Adrenal gland (tissue), 12 donors: ENCODE results near the gene CCDC33. TPM values are rescaled to one million over a fixed set of nuclear protein-coding genes. Genes with fewer than 3 reads are reported as not detected.

Experiments used
- DNase-seq, 7 donors: peaks; one replicate each; pipeline ENCODE4 v3.0.0-alpha.2; 2019 to 2020
- H3K27ac ChIP-seq, 5 donors: fragments of 200-600 bp; sonication (generic) in 4 of 5; 1 replicate in 3 of 5; 2 replicates in 2 of 5; pipeline versions ENCODE4 v1.5.1 to v1.8.0; 2016 to 2020; ENCODE audit warnings: mild to moderate bottlenecking in 1 of 5
- H3K27me3 ChIP-seq: fragments of 200-600 bp; 2 replicates; pipeline ENCODE4 v1.8.0; 2021
- H3K36me3 ChIP-seq, 2 donors: fragments of 200-600 bp; replicated peaks in 1 of 2; 1 replicate in 1 of 2; 2 replicates in 1 of 2; pipeline versions ENCODE4 v1.5.1 to v1.8.0; 2018 to 2022
- H3K4me1 ChIP-seq, 2 donors: fragments of 200-600 bp; replicated peaks in 1 of 2; 1 replicate in 1 of 2; 2 replicates in 1 of 2; pipeline versions ENCODE4 v1.5.1 to v1.8.0; 2018 to 2021
- H3K4me3 ChIP-seq, 4 donors: fragments of 200-600 bp; sonication (generic) in 3 of 4; one replicate each; pipeline ENCODE4 v1.5.1; 2016 to 2018
- H3K9me3 ChIP-seq, 3 donors: fragments of 200-600 bp; sonication (generic) in 1 of 3; replicated peaks in 1 of 3; 1 replicate in 2 of 3; 2 replicates in 1 of 3; pipeline versions ENCODE4 v1.5.1 to v1.8.0; 2016 to 2021
- POLR2A ChIP-seq, 2 donors: fragments of 450-650 bp; IDR thresholded peaks; one replicate each; pipeline ENCODE4 v1.6.1; 2017; ENCODE audit warnings: antibody characterized with exemption in 2 of 2, mild to moderate bottlenecking in 2 of 2, moderate library complexity in 1 of 2
- WGBS, 4 donors: extraction: QIAGEN DNeasy Blood & Tissue Kit in 2 of 4; methylation state at CpG; one replicate each; pipeline versions ENCODE4 v1.1.5 to v1.1.7; 2013 to 2017; 5-methylcytosine and 5-hydroxymethylcytosine counted together
- intact Hi-C, 2 donors: fragments of 100-400 bp; cut with DNase I; formaldehyde crosslinking; loops; one replicate each; pipeline versions ENCODE4 v1.14.1 to v1.15.0; 2022 to 2023
- polyA plus RNA-seq, 3 donors: library from polyadenylated mRNA; stranded (reverse); fragments of 200-250 nt in 2 of 3; fragments of 350-450 nt in 1 of 3; fragmentation: Illumina TruSeq in 1 of 3; extraction: RNeasy Lipid Tissue Mini Kit (QIAGEN cat#74804) in 1 of 3; gene quantifications; one replicate each; pipeline ENCODE4 v1.2.3, GENCODE V29; 2013 to 2014
- total RNA-seq, 9 donors: library from RNA; depleted of rRNA in 4 of 9; stranded (reverse); fragments of >200 nt in 4 of 9; fragments of 120-200 nt in 1 of 9; fragmentation: NEBNext Ultra II Directional in 1 of 9; extraction: Animal tissue kit (Norgen Biotek cat#: 25700) in 1 of 9; gene quantifications; one replicate each; pipeline versions ENCODE4 v1.1.0 to v1.2.4, GENCODE V29; 2013 to 2023
- TF ChIP-seq, protein P1 (sequence below), 6 experiments: fragments of 450-650 bp in 4 of 6; fragments of 200-600 bp in 2 of 6; sonication (generic) in 1 of 6; IDR thresholded peaks; 1 replicate in 5 of 6; 2 replicates in 1 of 6; pipeline versions ENCODE4 v1.5.1 to v1.8.0; 2016 to 2021; ENCODE audit warnings: antibody characterized with exemption in 6 of 6, mild to moderate bottlenecking in 2 of 6, moderate library complexity in 1 of 6
- donor health status: healthy with polysubstance abuse.
- donor health status: Bipolar disorder and iron deficiency.
- donor health status: DM: yes; HTN: yes; CAD: no.
- donor health status: DM: no; HTN: no; CAD: no.
- donor health status: DM: no; HTN: no; CAD: no.
- donor health status: DM: yes; HTN: yes; CAD: no.

The CCDC33 gene
- total and polyA plus RNA-seq, 12 donors = 0.11 to 1.1 (median 0.30) TPM; not detected in 3

DNA sequence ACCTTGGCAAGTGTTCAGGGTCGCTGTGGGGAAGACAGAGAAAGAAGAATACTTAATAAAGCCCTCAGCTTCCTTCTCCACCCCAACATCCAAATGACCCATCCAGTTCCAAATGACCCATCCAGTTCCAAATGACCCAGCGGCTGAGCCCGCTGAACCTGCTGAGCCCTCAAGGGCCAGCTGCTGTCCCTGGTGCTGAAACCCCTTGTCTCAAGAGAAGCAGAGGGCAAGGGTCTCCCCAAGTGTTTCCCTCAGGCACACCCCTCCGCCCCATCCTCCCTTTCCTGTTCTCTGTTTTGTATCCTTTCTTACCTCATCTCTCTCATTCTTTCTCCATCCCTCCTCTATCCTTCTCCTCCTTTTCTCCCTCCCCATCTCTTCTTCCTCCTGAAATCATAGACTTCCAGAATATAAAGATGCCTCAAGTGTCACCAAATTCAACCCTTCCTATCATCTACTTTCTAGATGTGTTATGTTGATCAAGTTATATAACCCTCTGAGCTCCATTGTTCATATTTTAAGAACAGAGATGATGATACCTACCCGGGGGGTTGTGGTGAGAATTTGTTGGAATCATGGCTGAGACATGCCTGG, 29.0 kb downstream of the CCDC33 start:
- Histone ChIP-seq H3K27me3 (no peaks in the 10 kb centered on the region), H3K4me1 (no peaks in the 10 kb centered on the region), H3K4me3 (no peak overlapping the region), H3K36me3 (no peaks in the 10 kb centered on the region), H3K27ac (no peak overlapping the region), H3K9me3 (no peaks in the 10 kb centered on the region)
- DNase-seq = peak in 4 of 7 donors; percentile 29 to 41 (median 36)
- 35 to 61% (median 39%) methylated on average over 5 of the region's 5 CpGs for WGBS, 4 donors
- intact Hi-C loops = no loop called here
- no peak for TF ChIP-seq POLR2A (IDR thresholded peaks at IDR 0.05)
- TF ChIP-seq, protein P1, sequence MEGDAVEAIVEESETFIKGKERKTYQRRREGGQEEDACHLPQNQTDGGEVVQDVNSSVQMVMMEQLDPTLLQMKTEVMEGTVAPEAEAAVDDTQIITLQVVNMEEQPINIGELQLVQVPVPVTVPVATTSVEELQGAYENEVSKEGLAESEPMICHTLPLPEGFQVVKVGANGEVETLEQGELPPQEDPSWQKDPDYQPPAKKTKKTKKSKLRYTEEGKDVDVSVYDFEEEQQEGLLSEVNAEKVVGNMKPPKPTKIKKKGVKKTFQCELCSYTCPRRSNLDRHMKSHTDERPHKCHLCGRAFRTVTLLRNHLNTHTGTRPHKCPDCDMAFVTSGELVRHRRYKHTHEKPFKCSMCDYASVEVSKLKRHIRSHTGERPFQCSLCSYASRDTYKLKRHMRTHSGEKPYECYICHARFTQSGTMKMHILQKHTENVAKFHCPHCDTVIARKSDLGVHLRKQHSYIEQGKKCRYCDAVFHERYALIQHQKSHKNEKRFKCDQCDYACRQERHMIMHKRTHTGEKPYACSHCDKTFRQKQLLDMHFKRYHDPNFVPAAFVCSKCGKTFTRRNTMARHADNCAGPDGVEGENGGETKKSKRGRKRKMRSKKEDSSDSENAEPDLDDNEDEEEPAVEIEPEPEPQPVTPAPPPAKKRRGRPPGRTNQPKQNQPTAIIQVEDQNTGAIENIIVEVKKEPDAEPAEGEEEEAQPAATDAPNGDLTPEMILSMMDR (IDR thresholded peaks at IDR 0.05) = no peak

DNA sequence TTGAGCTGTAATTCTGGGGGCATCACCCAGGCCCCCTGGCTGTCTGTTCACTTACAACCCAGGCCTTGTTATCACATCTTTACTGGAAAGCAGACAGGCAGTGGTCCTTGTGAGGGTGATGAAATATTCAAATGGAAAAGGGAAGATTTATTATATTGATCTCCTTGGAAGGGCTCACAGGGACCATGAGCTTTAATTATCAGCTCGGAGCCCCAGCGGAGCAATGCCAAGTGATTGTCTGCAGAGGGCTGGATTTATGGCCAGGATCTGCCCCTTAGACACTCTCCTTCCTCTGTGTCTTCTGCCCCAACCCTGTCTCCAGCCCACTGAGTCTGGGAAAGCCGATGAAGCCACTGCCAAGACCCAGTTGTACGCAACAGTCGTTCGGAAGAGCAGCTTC, 31.9 kb downstream of the CCDC33 start:
- 58 to 79% (median 68%) methylated on average over 6 of the region's 6 CpGs for WGBS, 4 donors
- H3K27me3 ChIP-seq = no peaks in the 10 kb centered on the region
- H3K9me3 ChIP-seq = no peaks in the 10 kb centered on the region
- no peak for DNase-seq
- H3K4me3 ChIP-seq = no peak overlapping the region
- TF ChIP-seq, protein P1 (IDR thresholded peaks at IDR 0.05) = no peak
- no peak for TF ChIP-seq POLR2A (IDR thresholded peaks at IDR 0.05)
- no peak overlapping the region for H3K27ac ChIP-seq
- no peaks in the 10 kb centered on the region for H3K36me3 ChIP-seq
- intact Hi-C loops = no loop called here
- H3K4me1 ChIP-seq = no peaks in the 10 kb centered on the region

DNA sequence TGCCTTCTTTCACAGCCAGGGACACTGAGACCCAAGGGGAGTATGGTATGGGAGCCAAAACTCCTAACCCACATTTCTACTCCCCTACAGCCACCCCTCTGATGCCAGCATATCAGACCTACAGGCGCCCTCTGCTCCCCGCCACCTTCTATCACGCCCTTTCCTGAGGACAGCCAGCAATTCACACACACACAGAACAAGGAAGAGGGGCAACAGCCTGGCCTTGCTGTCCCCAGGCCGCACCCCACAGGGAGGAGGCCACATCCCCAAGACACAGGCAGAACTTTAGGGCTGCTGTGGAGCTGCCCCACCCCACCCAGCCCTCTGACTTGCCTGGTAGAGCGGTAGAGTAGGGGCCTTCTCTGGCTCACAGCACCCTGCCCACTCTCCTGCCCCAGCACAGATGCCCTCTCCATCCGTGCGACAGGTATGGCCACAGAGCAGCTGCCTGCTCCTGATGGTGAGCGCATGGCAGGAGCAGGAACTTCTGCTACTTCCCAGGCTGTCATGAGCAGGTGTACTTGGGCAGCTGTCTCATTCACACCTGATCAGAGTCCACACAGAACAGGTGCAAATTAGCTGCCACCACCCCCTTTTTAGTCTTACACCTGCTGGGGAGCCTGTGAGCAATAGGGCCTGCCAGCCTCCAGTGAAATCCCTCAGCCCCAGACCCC, 33.4 kb downstream of the CCDC33 start:
- H3K4me1 ChIP-seq = no peaks in the 10 kb centered on the region
- no peak overlapping the region for H3K4me3 ChIP-seq
- no peaks in the 10 kb centered on the region for H3K36me3 ChIP-seq
- 88 to 100% (median 92%) methylated on average over 4 to 8 of the region's 8 CpGs for WGBS, 4 donors
- intact Hi-C loops = no loop called here
- no peaks in the 10 kb centered on the region for H3K9me3 ChIP-seq
- DNase-seq = no peak
- TF ChIP-seq POLR2A (IDR thresholded peaks at IDR 0.05) = no peak
- TF ChIP-seq, protein P1 (IDR thresholded peaks at IDR 0.05) = no peak
- H3K27me3 ChIP-seq = no peaks in the 10 kb centered on the region
- H3K27ac ChIP-seq = no peak overlapping the region

DNA sequence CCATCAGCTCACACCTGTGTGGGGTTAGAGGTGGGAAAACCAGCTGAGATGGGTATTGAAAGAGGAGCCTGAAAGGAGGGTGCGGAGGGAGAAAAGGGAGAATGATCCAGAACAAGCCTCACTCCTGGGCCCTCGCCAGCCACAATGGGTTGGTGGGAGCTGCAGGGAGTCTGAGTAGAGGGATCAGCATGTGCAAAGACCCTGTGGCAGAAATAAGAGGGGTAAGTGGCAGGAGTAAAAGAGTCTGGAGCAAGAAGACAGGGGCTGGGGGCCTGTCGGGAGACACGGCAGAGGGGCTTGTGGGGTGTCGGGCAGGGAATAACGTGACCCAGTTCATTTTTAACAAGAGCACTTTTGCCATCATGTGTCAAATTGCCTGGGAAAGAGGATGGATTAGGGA, 34.0 kb downstream of the CCDC33 start:
- H3K9me3 ChIP-seq = no peaks in the 10 kb centered on the region
- DNase-seq = no peak
- WGBS, 4 donors = 84 to 93% (median 90%) methylated on average over 6 of the region's 6 CpGs
- no peaks in the 10 kb centered on the region for H3K27me3 ChIP-seq
- H3K27ac ChIP-seq = no peak overlapping the region
- no peak overlapping the region for H3K4me3 ChIP-seq
- intact Hi-C loops = no loop called here
- TF ChIP-seq, protein P1 (IDR thresholded peaks at IDR 0.05) = no peak
- no peak for TF ChIP-seq POLR2A (IDR thresholded peaks at IDR 0.05)
- H3K4me1 ChIP-seq = no peaks in the 10 kb centered on the region
- no peaks in the 10 kb centered on the region for H3K36me3 ChIP-seq
